AG09309 (cell line): ENCODE data around the gene CDH20.

Experiments
- DNase-seq: peaks from one replicate; pipeline ENCODE4 v3.0.0-alpha.2; 2010; ENCODE audit warnings: low read depth
- H3K4me3 ChIP-seq: 2 replicates; pipeline ENCODE4 v1.5.1; 2011; ENCODE audit warnings: mild to moderate bottlenecking, low read depth, low read length, moderate library complexity; ENCODE audit not compliant: control insufficient read depth
- CTCF ChIP-seq: IDR thresholded peaks from 2 replicates; pipeline ENCODE4 v1.5.1; 2011; ENCODE audit warnings: mild to moderate bottlenecking, low read depth, low read length, inconsistent platforms; ENCODE audit not compliant: insufficient read depth, control insufficient read depth; ENCODE audit errors: missing control alignments

The CDH20 gene

GRCh38 chr18:61388010-61388409 is 54.8 kb downstream of the CDH20 start:
- TF ChIP-seq CTCF = no peak
- no peak for DNase-seq
- no peak overlapping the region for H3K4me3 ChIP-seq

- TF ChIP-seq CTCF = no peak
- no peak for DNase-seq
- H3K4me3 ChIP-seq = no peak overlapping the region
Measured at GRCh38 chr18:61394983-61395382, 61.8 kb downstream of the CDH20 start.

- TF ChIP-seq CTCF = no peak
- no peak overlapping the region for H3K4me3 ChIP-seq
- no peak for DNase-seq
Measured at GRCh38 chr18:61397222-61397621, 64.0 kb downstream of the CDH20 start.

GRCh38 chr18:61398961-61399705 is 65.9 kb downstream of the CDH20 start:
- DNase-seq = peak; percentile 40
- H3K4me3 ChIP-seq = no peak overlapping the region
- TF ChIP-seq CTCF = no peak

GRCh38 chr18:61400016-61400635 is 66.9 kb downstream of the CDH20 start:
- DNase-seq = no peak
- H3K4me3 ChIP-seq = no peak overlapping the region
- no peak for TF ChIP-seq CTCF

GRCh38 chr18:61400716-61401115 is 67.5 kb downstream of the CDH20 start:
- DNase-seq = peak; percentile 29
- TF ChIP-seq CTCF = no peak
- no peak overlapping the region for H3K4me3 ChIP-seq
